ENCODE results near the gene VAV1. TPM values are rescaled to one million over a fixed set of nuclear protein-coding genes. Genes with fewer than 3 reads are reported as not detected.

VAV1 gene
- total and polyA plus RNA-seq, 4 experiments from 2014 or later, result 16.0 to 87.6 (median 53.2) TPM

DNA sequence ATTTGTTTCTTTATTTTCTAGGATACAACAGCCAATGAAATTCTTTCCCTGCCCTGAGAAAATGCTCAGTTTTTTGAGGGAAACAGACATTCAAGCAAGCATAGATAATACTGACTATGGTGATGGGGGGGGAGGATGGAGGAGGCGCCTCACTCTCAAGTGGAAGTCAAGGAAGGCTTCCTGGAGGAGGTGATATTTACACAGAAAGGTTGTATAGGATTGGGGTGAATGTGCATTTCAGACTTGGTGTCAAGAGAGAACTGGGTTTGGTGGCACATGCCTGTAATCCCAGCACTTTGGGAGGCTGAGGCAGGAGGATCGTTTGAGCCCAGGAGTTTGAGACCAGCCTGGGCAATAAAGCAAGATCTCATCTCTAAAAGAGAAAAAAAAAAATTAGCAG is 102.7 kb downstream of the VAV1 start:
- intact Hi-C loops (cut with micrococcal nuclease), result no loop called here
- Histone ChIP-seq H3K36me3 (ENCODE audit: insufficient read depth, low read length) (no peaks in the 10 kb centered on the region), H3K27me3 (ENCODE audit: insufficient read depth, low read length) (no peaks in the 10 kb centered on the region), H3K4me1 (ENCODE audit: insufficient read depth, low read length) (no peaks in the 10 kb centered on the region), H3K4me3 (ENCODE audit: low read length in 2 of 2) (no peak overlapping the region), H3K9me3 (ENCODE audit: control insufficient read depth in 1 of 2, low read length in 2 of 2) (no peaks in the 10 kb centered on the region), H3K27ac (ENCODE audit: low read depth, low read length) (no peak overlapping the region)
- ChIA-PET POLR2A (ENCODE audit: partially characterized antibody) (interaction anchor here (3.1 kb wide), 1 partner anchor 15 kb away, joined by 15 read pairs; no protein-coding TSS in a partner anchor), CTCF (ENCODE audit: partially characterized antibody) (interaction anchor here (0.8 to 1.6 kb wide), 2 partner anchors 12 kb away, joined by 6 to 9 read pairs; no protein-coding TSS in a partner anchor)
- peak overlapping the region in 4 of 7 donors; percentile 25 to 57 (median 49) for H3K27ac Mint-ChIP-seq
- H3K27me3 Mint-ChIP-seq, result no peaks in the 10 kb centered on the region
- peaks cover 0 to 5% (median 0%) of the 10 kb centered on the region in 8 donors for H3K9me3 Mint-ChIP-seq
- DNase-seq, result no peak
- H3K4me1 Mint-ChIP-seq, result peaks cover 0 to 11% (median 5%) of the 10 kb centered on the region in 4 donors
- H3K4me3 Mint-ChIP-seq, result peak overlapping the region in 1 of 8 donors; percentile 27
- no peaks in the 10 kb centered on the region for H3K36me3 Mint-ChIP-seq

GRCh38 chr19:6876748-6877147 is 104.2 kb downstream of the VAV1 start:
- POLR2A ChIA-PET (ENCODE audit: partially characterized antibody), result interaction anchor here (0.6 to 3.1 kb wide), 3 partner anchors 10 to 14 kb away, joined by 3 to 15 read pairs (median 4); no protein-coding TSS in a partner anchor
- Mint-ChIP-seq H3K4me3 (no peak overlapping the region), H3K4me1 (peaks cover 0 to 11% (median 6%) of the 10 kb centered on the region in 4 donors), H3K36me3 (no peaks in the 10 kb centered on the region), H3K9me3 (peaks cover 0 to 5% (median 0%) of the 10 kb centered on the region in 8 donors), H3K27ac (no peak overlapping the region), H3K27me3 (no peaks in the 10 kb centered on the region)
- H3K4me3 ChIP-seq (ENCODE audit: low read length in 2 of 2), result no peak overlapping the region
- CTCF ChIA-PET (ENCODE audit: partially characterized antibody), result interaction anchor here (1.6 kb wide), 1 partner anchor 14 kb away, joined by 9 read pairs; no protein-coding TSS in a partner anchor
- no peak overlapping the region for H3K27ac ChIP-seq (ENCODE audit: low read depth, low read length)
- intact Hi-C loops (cut with micrococcal nuclease), result no loop called here
- no peak for DNase-seq
- no peaks in the 10 kb centered on the region for H3K27me3 ChIP-seq (ENCODE audit: insufficient read depth, low read length)
- no peaks in the 10 kb centered on the region for H3K36me3 ChIP-seq (ENCODE audit: insufficient read depth, low read length)
- no peaks in the 10 kb centered on the region for H3K4me1 ChIP-seq (ENCODE audit: insufficient read depth, low read length)
- H3K9me3 ChIP-seq (ENCODE audit: control insufficient read depth in 1 of 2, low read length in 2 of 2), result no peaks in the 10 kb centered on the region

- peaks cover 0 to 3% (median 0%) of the 10 kb centered on the region in 8 donors for H3K9me3 Mint-ChIP-seq
- no peaks in the 10 kb centered on the region for H3K36me3 ChIP-seq (ENCODE audit: insufficient read depth, low read length)
- intact Hi-C loops (cut with micrococcal nuclease), result no loop called here
- H3K4me3 ChIP-seq (ENCODE audit: low read length in 2 of 2), result no peak overlapping the region
- no peaks in the 10 kb centered on the region for H3K27me3 ChIP-seq (ENCODE audit: insufficient read depth, low read length)
- ChIA-PET POLR2A (ENCODE audit: partially characterized antibody) (interaction anchor here (3.1 kb wide), 1 partner anchor 13 kb away, joined by 15 read pairs; no protein-coding TSS in a partner anchor), CTCF (ENCODE audit: partially characterized antibody) (no interaction called here)
- no peak for DNase-seq
- H3K36me3 Mint-ChIP-seq, result no peaks in the 10 kb centered on the region
- peaks cover 0 to 11% (median 6%) of the 10 kb centered on the region in 4 donors for H3K4me1 Mint-ChIP-seq
- H3K9me3 ChIP-seq (ENCODE audit: control insufficient read depth in 1 of 2, low read length in 2 of 2), result no peaks in the 10 kb centered on the region
- H3K27ac Mint-ChIP-seq, result peak overlapping the region in 1 of 7 donors; percentile 80
- H3K27ac ChIP-seq (ENCODE audit: low read depth, low read length), result no peak overlapping the region
- H3K4me1 ChIP-seq (ENCODE audit: insufficient read depth, low read length), result no peaks in the 10 kb centered on the region
- no peak overlapping the region for H3K4me3 Mint-ChIP-seq
- no peaks in the 10 kb centered on the region for H3K27me3 Mint-ChIP-seq
These were observed 105.3 kb downstream of the VAV1 start for GRCh38 chr19:6877766-6878165.

GRCh38 chr19:6886277-6886897 is 113.9 kb downstream of the VAV1 start:
- H3K4me1 ChIP-seq (ENCODE audit: insufficient read depth, low read length), result peaks cover 44% of the 10 kb centered on the region
- Mint-ChIP-seq H3K4me3 (no peak overlapping the region), H3K36me3 (no peaks in the 10 kb centered on the region), H3K9me3 (peaks cover 4 to 18% (median 8%) of the 10 kb centered on the region in 8 donors), H3K27ac (peak overlapping the region in 1 of 7 donors; percentile 14), H3K27me3 (no peaks in the 10 kb centered on the region), H3K4me1 (peaks cover 34 to 49% (median 44%) of the 10 kb centered on the region in 4 donors)
- H3K27ac ChIP-seq (ENCODE audit: low read depth, low read length), result no peak overlapping the region
- no peaks in the 10 kb centered on the region for H3K36me3 ChIP-seq (ENCODE audit: insufficient read depth, low read length)
- ChIA-PET CTCF (ENCODE audit: partially characterized antibody) (interaction anchor here (0.6 to 3.1 kb wide), 2 partner anchors 22 to 90 kb away, joined by 3 to 18 read pairs; no protein-coding TSS in a partner anchor), POLR2A (ENCODE audit: partially characterized antibody) (interaction anchor here (0.9 to 2.4 kb wide), 4 partner anchors 10 to 23 kb away, joined by 3 to 9 read pairs (median 6); no protein-coding TSS in a partner anchor)
- no peaks in the 10 kb centered on the region for H3K27me3 ChIP-seq (ENCODE audit: insufficient read depth, low read length)
- H3K4me3 ChIP-seq (ENCODE audit: low read length in 2 of 2), result no peak overlapping the region
- H3K9me3 ChIP-seq (ENCODE audit: control insufficient read depth in 1 of 2, low read length in 2 of 2), result no peaks in the 10 kb centered on the region
- DNase-seq, result no peak
- intact Hi-C loops (cut with micrococcal nuclease), result no loop called here

- peak within 1 kb of the TSS in 7 of 8 donors; percentile 18 to 81 (median 61) for H3K4me3 Mint-ChIP-seq
- no peaks in the 10 kb centered on the region for H3K9me3 ChIP-seq (ENCODE audit: control insufficient read depth in 1 of 2, low read length in 2 of 2)
- H3K27ac Mint-ChIP-seq, result peak within 1 kb of the TSS in 6 of 7 donors; percentile 32 to 87 (median 62)
- intact Hi-C loops (cut with micrococcal nuclease), result no loop called here
- no peaks in the 10 kb centered on the region for H3K27me3 ChIP-seq (ENCODE audit: insufficient read depth, low read length)
- POLR2A ChIA-PET (ENCODE audit: partially characterized antibody), result interaction anchor here (0.6 to 2.4 kb wide), 7 partner anchors 11 to 458 kb away, joined by 3 to 9 read pairs (median 3); no protein-coding TSS in a partner anchor
- no peaks in the 10 kb centered on the region for H3K36me3 ChIP-seq (ENCODE audit: insufficient read depth, low read length)
- DNase-seq, result peak in 1 of 5 donors; percentile 31
- H3K4me1 Mint-ChIP-seq, result peaks cover 42 to 58% (median 53%) of the 10 kb centered on the region in 4 donors
- H3K4me3 ChIP-seq (ENCODE audit: low read length in 2 of 2), result no peak within 1 kb of the TSS
- no peaks in the 10 kb centered on the region for H3K27me3 Mint-ChIP-seq
- H3K27ac ChIP-seq (ENCODE audit: low read depth, low read length), result no peak within 1 kb of the TSS
- H3K36me3 Mint-ChIP-seq, result no peaks in the 10 kb centered on the region
- CTCF ChIA-PET (ENCODE audit: partially characterized antibody), result no interaction called here
- peaks cover 4 to 18% (median 10%) of the 10 kb centered on the region in 8 donors for H3K9me3 Mint-ChIP-seq
- H3K4me1 ChIP-seq (ENCODE audit: insufficient read depth, low read length), result peaks cover 53% of the 10 kb centered on the region
These were observed 114.8 kb downstream of the VAV1 start, which contains the start of gene ADGRE1 for GRCh38 chr19:6887316-6887715. TSS of gene ADGRE1 (plus strand) at chr19:6887579. CDS start at chr19:6887609, 30 bp downstream.

- CTCF ChIA-PET (ENCODE audit: partially characterized antibody), result interaction anchor here (0.7 to 2.9 kb wide), 5 partner anchors 22 to 210 kb away, joined by 3 to 51 read pairs (median 4); no protein-coding TSS in a partner anchor
- intact Hi-C loops (cut with micrococcal nuclease), result no loop called here
- POLR2A ChIA-PET (ENCODE audit: partially characterized antibody), result interaction anchor here (1.2 to 3.6 kb wide), 4 partner anchors 21 to 180 kb away, joined by 5 to 43 read pairs (median 10); partner anchors contain the start of genes GPR108 and ZNF557
These were observed 116.5 kb downstream of the VAV1 start for GRCh38 chr19:6888967-6889366.

More at GRCh38 chr19:6888967-6889366, 116.5 kb downstream of the VAV1 start:
- Histone ChIP-seq H3K4me3 (ENCODE audit: low read length in 2 of 2) (no peak overlapping the region), H3K9me3 (ENCODE audit: control insufficient read depth in 1 of 2, low read length in 2 of 2) (no peaks in the 10 kb centered on the region), H3K36me3 (ENCODE audit: insufficient read depth, low read length) (no peaks in the 10 kb centered on the region), H3K27me3 (ENCODE audit: insufficient read depth, low read length) (no peaks in the 10 kb centered on the region), H3K27ac (ENCODE audit: low read depth, low read length) (no peak overlapping the region), H3K4me1 (ENCODE audit: insufficient read depth, low read length) (peaks cover 69% of the 10 kb centered on the region)
- Mint-ChIP-seq H3K4me3 (peak overlapping the region; percentile 8 to 77 (median 51)), H3K4me1 (peaks cover 56 to 75% (median 67%) of the 10 kb centered on the region in 4 donors), H3K36me3 (peaks cover under 1% of the 10 kb centered on the region in 2 donors), H3K9me3 (peaks cover 4 to 18% (median 11%) of the 10 kb centered on the region in 8 donors), H3K27me3 (no peaks in the 10 kb centered on the region), H3K27ac (peak overlapping the region in 4 of 7 donors; percentile 1 to 84 (median 60))
- DNase-seq, result no peak
